GM19238 (cell line): Measurements from ENCODE around the gene ARL5C.

Source experiments
- DNase-seq: peaks from one replicate; pipeline ENCODE4 v3.0.0; 2011; ENCODE audit warnings: low spot score; ENCODE audit not compliant: insufficient read length

ARL5C gene

DNA sequence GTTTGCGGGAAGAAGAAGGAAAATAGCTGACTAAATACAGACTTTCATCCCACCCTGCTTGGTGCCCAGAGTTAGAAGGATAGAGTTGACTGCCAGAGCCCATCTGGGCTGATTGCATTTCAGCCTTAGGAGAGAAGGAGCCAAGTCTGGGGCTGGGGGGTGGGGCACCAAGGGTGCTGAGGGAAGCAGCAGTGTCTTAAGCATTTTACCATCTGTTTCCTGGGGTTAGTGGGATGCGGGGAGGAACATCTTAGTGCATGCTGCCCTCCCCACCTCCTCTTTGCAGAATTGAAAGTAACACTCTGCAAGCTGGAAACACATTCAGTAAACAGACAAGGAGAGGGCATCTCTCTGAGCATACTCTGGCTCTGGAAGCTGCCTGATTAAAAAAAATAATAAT lies 1.5 kb upstream of the ARL5C start:
- no peak for DNase-seq

DNA sequence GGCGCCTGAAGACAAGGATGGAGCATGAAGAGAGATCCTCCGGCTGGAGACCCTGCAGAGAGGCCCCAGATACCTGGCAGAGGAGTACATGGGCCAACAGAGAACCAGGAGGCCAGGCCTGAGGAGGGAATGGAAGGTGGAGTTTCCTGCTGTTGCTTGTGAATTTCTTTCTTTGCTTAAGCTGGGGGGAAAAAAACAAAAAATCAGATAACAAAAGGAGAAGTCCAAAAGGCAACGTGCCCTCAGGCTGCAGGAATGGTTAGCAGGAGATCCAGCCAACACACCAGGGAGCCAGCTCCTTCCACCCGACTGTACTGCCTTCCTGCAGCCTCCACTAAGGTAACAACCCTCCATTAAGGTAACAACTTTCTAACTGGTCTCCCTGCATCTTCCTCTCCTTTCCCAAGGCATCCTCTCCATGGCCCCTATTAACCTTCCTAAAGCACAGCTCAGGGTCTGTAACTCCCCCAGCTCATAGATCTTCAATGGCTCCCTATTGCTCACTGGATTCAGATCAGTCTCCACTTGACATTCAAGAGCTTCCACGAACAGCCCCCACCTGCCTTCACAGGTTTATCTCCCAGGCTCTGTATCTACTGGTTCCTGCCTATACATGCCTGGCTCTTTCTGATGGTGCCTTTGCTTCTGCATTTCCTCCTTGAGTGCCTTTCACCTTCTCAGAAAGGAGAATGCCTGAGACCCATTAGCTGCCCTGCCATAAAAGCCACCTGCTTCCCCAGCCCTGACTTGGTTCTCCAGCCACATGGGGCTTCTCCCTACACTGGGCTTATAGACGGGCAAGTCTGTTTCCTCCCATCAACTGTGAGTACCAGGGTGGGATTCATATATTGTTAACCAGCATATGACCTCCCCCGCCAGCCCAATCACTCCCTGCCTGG lies 725 bp upstream of the ARL5C start:
- DNase-seq: no peak

DNA sequence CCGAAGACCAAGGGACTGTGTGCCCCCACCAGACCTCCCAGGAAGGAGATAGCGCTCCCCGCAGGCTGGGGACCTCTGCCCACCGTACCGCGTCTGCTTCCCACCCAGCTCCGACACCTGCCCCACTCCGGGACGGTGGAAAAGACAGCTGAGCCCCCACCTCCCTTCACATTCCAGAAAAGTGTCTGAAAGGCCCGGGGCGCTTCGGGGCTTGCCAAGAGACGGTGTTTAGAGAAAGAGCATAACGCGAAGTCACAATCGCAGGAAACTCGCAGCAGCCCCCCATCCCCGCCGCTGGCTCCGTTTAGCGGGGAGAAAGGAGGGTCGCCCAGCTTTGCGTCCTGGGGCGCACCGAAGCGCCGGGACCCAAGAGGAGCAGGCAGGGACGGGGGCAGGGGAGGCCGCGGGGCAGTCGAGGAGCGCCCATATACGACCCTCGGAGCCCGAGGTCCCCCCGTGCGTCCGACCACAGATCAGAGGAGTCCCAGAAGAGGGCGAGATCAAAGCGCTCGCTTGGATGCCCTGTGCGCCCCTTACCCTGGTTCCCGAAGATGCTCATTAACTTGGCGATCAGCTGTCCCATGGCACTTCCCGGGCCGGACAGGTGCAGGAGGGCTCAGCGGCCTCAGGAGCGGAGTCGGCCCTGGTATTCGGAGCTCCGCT lies 652 bp downstream of the ARL5C start:
- no peak for DNase-seq

DNA sequence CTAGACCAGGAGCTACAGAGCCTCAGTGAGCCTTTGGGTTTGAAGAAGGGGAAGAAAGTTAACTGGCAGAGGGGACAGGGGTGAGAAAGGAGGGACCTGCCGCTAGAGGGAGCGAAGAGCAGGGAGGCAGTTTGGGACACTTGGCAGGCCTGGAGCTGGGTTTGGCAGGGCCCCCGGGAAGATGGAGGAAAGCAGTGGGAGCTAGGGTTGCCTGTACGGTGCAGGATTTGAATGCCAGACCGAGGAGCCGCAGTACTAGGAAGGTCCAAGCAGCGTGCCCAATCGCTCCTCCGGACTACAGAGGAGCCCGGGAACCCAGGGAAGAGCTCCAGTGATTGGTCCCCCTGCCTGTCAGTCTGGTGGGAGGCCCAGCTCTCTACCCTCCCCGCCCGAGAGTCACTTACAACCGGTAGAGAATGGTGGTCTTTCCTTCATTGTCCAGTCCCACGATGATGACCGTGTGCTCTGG lies 1.3 kb downstream of the ARL5C start:
- DNase-seq: peak; percentile 95

GRCh38 chr17:39161962-39162361 lies 4.0 kb downstream of the ARL5C start:
- DNase-seq: no peak

DNA sequence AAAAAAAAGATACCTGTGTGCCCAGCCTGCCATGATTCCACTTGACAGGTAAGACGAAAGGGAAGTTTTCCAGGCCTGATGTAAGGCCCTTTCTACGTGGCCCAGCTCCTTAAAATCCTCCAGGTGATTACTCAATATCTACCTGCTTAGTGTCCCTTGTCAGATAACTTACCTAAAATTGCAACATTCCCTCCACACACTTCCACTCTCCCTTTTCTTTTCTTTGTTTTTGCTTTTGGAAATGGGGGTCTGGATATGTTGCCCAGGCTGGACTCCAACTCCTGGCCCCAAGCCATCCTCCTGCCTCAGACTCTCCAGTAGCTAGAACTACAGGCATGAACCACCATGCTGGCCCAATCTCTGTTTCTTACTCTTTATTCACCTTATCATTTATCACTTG lies 7.3 kb downstream of the ARL5C start:
- DNase-seq: no peak

DNA sequence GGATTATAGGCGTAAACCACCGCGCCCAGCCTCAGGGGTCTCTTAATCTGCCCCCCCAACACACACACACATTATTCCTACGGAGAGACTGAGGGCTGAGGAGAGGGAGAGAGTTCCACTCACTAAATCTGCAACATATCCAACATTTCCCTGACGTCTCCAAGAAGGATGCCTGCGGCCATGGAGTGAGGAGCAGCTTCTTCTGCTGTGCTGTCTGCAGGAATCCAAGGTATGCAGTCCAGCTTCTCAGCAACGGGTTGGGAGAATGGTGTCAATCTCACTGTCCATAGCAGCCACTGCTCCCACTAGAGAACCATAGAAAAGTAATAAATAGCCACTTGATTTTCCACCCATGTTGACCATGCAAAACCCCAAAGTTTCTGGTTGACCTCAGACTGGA lies 9.5 kb downstream of the ARL5C start:
- no peak for DNase-seq

DNA sequence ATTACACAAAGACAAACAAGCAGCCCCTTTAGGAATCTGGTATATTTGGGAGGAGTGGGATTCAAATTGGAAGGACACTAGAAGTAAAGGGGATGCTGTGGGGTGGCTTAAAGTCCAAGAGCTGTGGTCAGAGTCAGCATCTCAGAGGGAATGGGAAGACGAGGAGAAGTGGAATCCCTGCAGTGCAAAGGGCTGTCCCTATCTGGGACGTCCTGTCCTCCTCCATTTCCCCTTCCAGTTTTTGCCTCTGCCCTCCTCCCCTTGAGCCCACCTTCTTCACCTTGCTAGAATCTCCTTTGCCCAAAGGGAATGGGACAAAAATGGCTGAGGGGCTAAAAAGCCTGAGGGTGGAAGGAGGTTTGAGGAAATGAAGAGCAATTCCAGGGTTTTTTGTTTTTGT lies 10.3 kb downstream of the ARL5C start:
- no peak for DNase-seq

GRCh38 chr17:39153599-39154051 lies 12.3 kb downstream of the ARL5C start:
- peak; percentile 64 for DNase-seq

GRCh38 chr17:39151943-39152818 lies 13.8 kb downstream of the ARL5C start:
- no peak for DNase-seq

GRCh38 chr17:39151150-39151942 lies 14.6 kb downstream of the ARL5C start, which contains the start of gene PLXDC1:
TSS of gene PLXDC1 (minus strand) at chr17:39151637. CDS start at chr17:39151437, 200 bp downstream.
- DNase-seq: no peak

DNA sequence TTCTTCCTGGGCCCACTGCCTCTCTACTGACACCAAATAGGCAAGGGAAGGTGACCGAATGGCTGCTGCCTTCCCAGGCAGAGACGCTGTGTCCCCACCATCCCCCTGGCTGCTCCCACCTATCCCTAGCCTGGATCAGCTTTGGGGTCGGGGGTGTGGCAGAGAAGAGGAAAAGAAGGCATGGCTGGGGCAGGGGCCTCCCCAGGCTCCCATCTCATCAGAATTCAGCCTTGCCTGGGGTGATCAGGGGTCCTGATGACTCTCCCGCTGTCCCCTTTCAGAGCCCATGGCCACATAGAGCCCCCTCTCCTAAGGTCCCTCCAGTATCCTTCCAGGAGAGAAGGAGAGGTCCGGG lies 15.2 kb downstream of the ARL5C start:
- no peak for DNase-seq

DNA sequence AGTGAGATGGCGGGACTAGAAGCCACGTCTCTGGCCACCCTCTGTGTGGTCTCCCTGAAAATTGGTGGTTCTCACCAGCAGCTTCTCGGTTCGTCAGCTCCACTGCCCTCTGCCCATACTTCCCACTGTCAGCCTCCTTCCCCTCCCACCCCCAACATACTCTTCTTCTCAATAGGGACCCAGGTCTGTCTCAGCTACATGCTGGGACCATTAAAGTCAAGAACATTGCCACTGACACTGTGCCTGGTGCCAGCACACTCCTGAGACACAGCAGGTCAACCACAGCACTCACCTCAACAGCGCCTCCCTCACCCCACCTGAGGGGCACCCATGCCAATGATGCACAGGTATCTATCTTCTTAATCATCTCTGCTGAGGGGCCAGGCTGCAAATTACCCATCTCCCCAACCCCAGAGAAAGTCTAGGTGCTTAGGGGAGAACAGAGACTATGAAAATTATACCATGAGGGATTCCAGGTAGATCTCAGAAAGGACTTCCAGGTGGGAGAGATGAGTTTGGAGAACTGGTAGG lies 15.8 kb downstream of the ARL5C start:
- no peak for DNase-seq

DNA sequence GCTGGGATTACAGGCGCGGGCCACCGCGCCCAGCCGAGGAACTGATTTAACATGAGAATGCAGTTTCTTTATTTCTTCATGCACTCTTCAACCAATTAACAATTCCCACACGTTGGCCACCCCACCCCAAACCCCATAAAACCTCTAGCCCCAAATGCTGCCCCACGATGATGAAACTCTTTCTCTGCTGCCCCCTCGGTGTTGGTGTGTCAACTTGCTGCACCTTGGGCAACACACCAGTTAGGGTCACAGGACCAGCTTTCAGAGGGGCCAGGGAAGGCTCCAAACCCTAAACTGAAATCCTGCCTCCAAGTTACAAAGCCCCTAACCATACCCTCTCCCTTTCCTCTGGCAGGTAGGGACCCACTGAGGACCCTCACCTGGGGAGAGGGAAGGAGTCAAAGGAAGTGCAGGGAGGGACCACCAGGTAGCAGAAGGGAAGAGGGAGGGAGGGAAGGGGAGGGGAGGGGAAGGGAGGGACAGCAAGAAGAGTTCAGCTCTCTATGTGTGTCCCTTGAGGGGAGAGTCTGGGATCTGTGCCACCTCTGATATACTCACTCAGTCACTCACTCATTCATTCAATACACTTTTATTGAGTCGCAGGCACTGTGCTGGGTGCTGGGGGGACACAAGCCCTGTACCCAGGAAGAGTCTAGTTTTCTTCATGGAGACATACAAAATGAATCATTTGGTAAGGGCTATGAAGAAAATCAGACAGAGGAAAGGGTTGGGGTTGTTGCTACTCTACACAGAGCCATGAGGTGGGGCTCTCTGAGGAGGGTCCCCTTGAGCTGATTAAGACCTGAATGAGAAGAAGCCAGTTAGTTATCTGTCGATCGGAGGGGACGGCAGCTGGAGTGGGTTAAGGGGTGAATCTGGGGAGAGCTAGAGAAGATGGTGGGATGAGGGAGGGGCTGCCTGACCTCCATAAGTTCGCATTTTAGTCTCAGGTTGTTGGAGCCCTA lies 18.5 kb downstream of the ARL5C start:
- no peak for DNase-seq

- DNase-seq: no peak
These were observed 19.7 kb downstream of the ARL5C start for GRCh38 chr17:39146273-39146672.

DNA sequence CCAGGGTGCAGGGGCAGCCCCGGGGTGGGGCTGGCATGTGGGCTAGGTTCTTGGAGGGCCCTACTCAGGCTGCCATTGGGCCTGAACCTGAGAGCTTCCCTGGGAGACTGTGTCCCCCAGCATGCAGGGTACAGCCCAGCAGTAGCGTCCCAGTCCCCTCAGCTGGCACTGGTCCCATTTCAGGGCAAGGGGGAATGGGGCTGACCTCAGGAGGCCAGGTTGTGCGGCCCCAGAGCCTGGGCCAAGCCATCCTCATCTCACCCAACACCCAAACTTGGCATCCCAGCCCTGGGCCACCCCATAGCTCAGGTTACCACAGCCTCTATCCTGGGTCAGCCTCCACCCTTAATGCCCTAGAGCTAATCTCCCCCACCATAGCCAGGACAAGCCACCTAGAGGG lies 20.8 kb downstream of the ARL5C start:
- DNase-seq: no peak

DNA sequence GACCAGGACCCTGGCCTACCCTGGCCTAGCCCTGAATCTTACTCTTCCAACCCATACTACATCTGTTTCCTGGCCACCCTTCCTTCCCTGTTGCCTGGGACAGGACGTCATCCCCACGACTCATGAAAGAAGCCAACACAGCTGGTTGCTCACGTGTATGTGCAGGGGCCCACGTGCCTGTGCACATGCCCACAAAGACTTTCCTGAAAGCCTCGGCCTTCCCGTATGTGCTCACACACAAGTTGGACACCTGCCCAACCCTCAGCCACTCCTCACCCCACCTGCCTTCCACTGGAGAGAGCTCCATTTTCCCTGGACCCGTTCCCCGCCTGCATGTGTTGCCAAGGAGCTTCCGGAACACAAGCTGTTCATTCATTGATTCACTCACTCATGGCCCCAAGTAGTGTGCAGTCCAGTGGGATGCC lies 21.5 kb downstream of the ARL5C start:
- no peak for DNase-seq

DNA sequence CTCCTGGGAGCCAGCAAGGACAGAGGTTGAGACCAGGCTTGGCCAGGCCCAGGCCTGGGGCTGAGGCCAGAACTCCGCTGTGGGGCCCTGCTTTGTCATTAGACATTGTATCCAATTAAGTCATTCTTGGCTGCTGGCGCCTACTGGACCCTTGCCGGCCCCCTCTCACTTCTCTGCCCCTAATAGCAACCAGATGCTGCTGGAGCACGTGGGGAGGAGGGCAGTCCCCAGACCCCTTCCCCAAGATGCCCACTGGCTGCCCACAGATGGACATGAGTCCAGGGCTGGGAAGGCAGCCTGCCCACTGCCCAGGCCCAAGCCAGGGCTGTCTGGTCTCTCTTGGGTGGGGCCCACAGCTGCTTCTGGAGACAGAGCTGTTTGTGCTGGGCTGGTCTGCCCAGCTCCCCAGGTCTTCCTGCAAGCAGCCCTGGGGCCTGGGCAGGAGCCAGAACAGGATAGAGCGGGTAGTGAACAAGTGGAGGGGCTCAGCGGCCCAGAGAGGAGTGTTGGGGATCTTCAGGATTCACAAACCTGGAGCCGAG lies 22.3 kb downstream of the ARL5C start:
- DNase-seq: no peak
